Ishikawa (cell line): ENCODE results near the gene NDUFAF5.

Experiments
- RAD21 ChIP-seq: IDR thresholded peaks from 2 replicates; pipeline ENCODE4 v1.6.1; 2012; ENCODE audit warnings: low read depth
- TEAD4 ChIP-seq: IDR thresholded peaks from 2 replicates; pipeline ENCODE4 v1.6.1; 2012
- YY1 ChIP-seq: IDR thresholded peaks from 2 replicates; pipeline ENCODE4 v1.6.1; 2012; ENCODE audit warnings: low read depth
- ZBTB7A ChIP-seq: IDR thresholded peaks from 2 replicates; pipeline ENCODE4 v1.6.1; 2012; ENCODE audit warnings: low read depth

DNA sequence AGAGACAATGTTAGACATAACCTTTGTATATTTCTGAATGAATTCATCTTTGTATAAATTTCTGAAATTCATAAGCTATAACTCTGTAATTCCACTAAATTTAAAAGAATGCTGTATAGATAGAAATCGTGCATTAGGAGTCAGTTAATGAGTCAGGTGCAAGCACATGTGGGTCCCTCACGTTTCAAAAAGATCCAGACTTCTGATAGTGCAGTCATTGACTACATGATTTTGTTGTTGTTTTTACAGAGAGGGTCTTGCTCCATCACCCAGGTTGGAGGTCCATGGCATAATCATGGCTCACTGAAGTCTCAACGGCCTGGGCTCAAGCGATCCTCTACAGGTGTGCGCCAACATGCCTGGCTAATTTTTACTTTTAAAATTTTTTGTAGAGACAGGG lies 14.7 kb upstream of the NDUFAF5 start:
- TF ChIP-seq RAD21 (no peak), TEAD4 (no peak), YY1 (no peak), ZBTB7A (no peak)
